H1 (cell line): ENCODE results near the gene IL21. TPM values are rescaled to one million over a fixed set of nuclear protein-coding genes. Genes with fewer than 3 reads are reported as not detected.

Source experiments
- CBX8 ChIP-seq: fragments of 300-800, 300-1000 bp; sonication (generic); IDR thresholded peaks from 2 replicates; pipeline ENCODE4 v1.7.1; 2016; ENCODE audit warnings: low read depth, low read length, borderline replicate concordance
- GABPA ChIP-seq: IDR thresholded peaks from 2 replicates; pipeline ENCODE4 v1.6.1; 2011; ENCODE audit warnings: mild to moderate bottlenecking, low read length, moderate library complexity, borderline replicate concordance; ENCODE audit not compliant: insufficient read depth
- MAX ChIP-seq: IDR thresholded peaks from 2 replicates; pipeline ENCODE4 v1.6.1; 2012; ENCODE audit warnings: inconsistent platforms
- POLR2AphosphoS5 ChIP-seq: IDR thresholded peaks from 2 replicates; pipeline ENCODE4 v1.6.1; 2011; ENCODE audit warnings: low read depth, low read length
- polyA plus RNA-seq, 7 experiments: library from polyadenylated mRNA; depleted of rRNA in 3 of 7; stranded (reverse) in 5 of 7; unstranded in 2 of 7; fragments of >200 nt in 5 of 7; fragments of 200-250 nt in 2 of 7; gene quantifications; 1 replicate in 5 of 7; 2 replicates in 1 of 7; 4 replicates in 1 of 7; pipeline versions ENCODE4 v1.2.1 to v1.2.3, GENCODE V29; 2011 to 2013; ENCODE audit warnings: missing spikeins in 2 of 7, mixed read lengths in 2 of 7
- total RNA-seq: library from RNA; stranded (reverse); fragmentation: NEBNext Ultra II Directional; extraction: Animal tissue kit (Norgen Biotek cat#: 25700); gene quantifications from 2 replicates; pipeline ENCODE4 v1.2.1, GENCODE V29; 2021

IL21 gene
- total and polyA plus RNA-seq, 2 of the 8 experiments (the other 6 are each of a cell fraction or from before 2014, with no cell fraction given): not detected

- no peak for TF ChIP-seq MAX
- TF ChIP-seq GABPA: no peak
- no peak for TF ChIP-seq POLR2AphosphoS5
- no peak for TF ChIP-seq CBX8
Observed at GRCh38 chr4:122639181-122639580, 18.3 kb upstream of the IL21 start (continued).
